GM12864 (cell line): Measurements from ENCODE around the gene GALNT8.
"Not testable (repeated sequence)": the region's sequence is repeated elsewhere in the genome, so short reads cannot be mapped to it uniquely, and the experiment has no call there.

ENCODE experiments used
- DNase-seq: peaks from one replicate; pipeline ENCODE4 v3.0.0-alpha.2; 2011; ENCODE audit warnings: low read depth
- H3K4me3 ChIP-seq: 2 replicates; pipeline ENCODE4 v1.5.1; 2011; ENCODE audit warnings: mild to moderate bottlenecking, low read depth, low read length, control low read depth
- TF ChIP-seq, protein P1 (sequence below): IDR thresholded peaks from 2 replicates; pipeline ENCODE4 v1.5.1; 2011; ENCODE audit warnings: low read depth, mild to moderate bottlenecking, moderate library complexity, low read length, control low read depth, inconsistent platforms; ENCODE audit errors: missing control alignments

GALNT8 gene

DNA sequence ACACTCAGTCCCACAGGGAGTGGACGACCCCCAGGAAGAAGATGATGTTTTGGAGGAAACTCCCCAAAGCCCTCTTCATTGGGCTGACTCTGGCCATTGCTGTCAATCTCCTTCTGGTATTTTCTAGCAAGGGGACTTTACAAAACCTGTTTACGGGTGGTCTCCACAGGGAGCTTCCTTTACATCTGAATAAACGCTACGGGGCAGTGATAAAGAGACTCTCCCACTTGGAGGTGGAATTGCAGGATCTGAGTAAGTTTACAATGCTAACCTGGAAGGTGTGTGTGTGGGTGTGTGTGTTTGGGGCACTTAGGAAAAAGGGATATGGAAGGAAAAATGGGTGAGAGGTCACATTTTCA lies 416 bp downstream of the GALNT8 start:
- TF ChIP-seq, protein P1, sequence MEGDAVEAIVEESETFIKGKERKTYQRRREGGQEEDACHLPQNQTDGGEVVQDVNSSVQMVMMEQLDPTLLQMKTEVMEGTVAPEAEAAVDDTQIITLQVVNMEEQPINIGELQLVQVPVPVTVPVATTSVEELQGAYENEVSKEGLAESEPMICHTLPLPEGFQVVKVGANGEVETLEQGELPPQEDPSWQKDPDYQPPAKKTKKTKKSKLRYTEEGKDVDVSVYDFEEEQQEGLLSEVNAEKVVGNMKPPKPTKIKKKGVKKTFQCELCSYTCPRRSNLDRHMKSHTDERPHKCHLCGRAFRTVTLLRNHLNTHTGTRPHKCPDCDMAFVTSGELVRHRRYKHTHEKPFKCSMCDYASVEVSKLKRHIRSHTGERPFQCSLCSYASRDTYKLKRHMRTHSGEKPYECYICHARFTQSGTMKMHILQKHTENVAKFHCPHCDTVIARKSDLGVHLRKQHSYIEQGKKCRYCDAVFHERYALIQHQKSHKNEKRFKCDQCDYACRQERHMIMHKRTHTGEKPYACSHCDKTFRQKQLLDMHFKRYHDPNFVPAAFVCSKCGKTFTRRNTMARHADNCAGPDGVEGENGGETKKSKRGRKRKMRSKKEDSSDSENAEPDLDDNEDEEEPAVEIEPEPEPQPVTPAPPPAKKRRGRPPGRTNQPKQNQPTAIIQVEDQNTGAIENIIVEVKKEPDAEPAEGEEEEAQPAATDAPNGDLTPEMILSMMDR, result no peak
- no peak overlapping the region for H3K4me3 ChIP-seq
- no peak for DNase-seq

DNA sequence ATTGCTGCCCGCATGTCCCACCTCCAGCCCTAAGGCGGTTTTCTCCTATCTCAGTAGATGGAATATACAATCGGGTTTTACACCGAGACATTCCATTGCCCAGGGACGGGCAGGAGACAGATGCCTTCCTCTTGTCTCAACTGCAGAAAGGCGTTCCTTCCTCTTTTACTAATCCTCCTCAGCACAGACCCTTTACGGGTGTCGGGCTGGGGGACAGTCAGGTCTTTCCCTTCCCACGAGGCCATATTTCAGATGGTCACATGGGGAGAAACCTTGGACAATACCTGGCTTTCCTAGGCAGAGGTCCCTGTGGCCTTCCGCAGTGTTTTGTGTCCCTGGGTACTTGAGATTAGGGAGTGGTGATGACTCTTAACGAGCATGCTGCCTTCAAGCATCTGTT lies 1.4 kb downstream of the GALNT8 start:
- not testable (repeated sequence) for DNase-seq, H3K4me3 ChIP-seq

DNA sequence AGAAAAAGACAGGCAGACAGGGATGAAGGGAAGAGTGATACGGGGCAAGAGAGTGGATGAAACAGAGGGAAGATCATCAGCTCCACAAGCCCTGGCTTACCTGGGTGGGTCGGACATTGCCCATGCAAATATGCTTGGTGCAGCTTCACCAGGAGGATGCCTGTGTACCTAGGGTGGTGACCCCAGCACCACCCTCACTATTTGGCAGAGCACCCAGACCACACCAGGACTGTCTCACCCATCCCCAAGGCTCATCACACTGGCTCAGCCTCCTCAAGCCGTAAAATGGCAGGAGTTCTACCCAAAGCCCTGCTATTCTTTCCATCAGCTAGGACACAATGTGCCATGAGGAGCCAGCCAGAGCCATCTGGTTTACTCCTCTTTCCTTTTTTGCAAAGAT lies 3.0 kb downstream of the GALNT8 start:
- TF ChIP-seq, protein P1, result no peak
- DNase-seq, result no peak
- H3K4me3 ChIP-seq, result no peak overlapping the region

DNA sequence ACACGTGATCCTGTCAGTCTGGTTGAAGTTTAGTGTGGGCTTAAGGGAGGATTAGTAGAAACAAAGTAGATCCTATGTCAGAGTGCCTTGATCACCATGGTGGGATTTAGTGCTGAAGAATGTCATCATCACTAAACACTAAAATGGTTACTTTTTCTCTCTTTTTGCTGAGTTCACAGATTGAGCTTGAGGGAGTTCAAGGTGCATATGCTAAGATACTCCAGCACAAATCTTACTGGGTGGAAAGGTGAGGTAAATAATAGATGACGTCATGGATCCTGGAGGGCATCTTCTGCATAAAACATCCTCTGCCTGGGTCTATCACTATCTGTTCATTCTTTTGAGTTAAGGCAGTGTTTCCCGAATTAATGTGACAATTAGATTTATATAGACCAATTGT lies 4.9 kb downstream of the GALNT8 start:
- TF ChIP-seq, protein P1, result no peak
- DNase-seq, result no peak
- no peak overlapping the region for H3K4me3 ChIP-seq

DNA sequence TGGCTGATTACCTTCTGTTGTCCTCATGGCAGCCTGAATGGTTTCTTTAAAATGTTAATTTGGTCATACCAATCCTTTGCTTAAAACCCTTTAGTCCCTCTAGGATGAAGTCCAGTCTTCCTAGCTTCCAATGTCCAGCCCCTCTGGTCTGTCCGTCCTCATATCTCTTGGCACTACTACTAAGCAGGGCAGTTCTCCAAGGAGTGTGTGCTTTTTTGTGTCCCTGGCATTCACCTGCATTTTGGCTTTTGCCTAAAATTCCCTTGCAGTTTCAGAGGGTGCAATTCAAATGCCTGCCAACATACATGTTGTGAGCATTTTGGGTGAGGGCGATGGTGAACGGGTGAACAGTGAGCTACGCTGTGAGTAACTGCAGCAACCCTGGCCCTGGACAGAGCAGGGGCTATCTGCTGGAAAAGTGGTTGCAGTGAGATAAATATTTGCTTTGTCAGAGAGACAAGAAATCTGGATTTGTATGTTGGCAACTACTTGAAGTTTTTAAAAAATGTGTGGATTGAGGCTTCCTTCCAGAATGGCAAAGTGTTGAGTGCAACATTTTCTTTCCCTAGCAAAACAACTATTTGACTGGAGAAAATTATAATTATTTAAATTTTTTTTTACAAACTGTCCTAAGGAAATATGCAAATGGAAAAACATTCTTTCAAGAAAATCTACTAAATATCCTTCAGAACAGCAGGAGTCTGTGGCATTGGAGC lies 14.6 kb downstream of the GALNT8 start:
- TF ChIP-seq, protein P1, result no peak
- no peak overlapping the region for H3K4me3 ChIP-seq
- no peak for DNase-seq

DNA sequence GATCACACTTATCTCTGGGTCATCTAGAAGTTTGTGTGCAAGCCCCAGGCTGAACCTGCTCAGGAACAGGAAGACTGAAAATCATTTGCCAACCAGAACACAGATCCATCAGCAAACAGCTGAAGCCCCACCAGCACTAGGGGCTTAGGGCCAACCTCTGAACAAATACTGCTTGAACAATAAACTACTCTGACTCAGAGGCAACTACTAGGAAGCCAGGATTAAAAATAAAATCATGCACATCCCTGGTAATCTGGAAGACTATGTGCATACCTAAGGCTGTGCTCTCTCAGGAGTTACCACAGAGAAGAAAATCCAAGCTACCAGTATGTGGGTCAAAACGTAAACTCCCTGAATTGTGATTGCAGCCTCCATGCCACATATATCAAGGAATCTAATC lies 15.9 kb downstream of the GALNT8 start:
- no peak overlapping the region for H3K4me3 ChIP-seq
- DNase-seq, result no peak
- TF ChIP-seq, protein P1, result no peak

DNA sequence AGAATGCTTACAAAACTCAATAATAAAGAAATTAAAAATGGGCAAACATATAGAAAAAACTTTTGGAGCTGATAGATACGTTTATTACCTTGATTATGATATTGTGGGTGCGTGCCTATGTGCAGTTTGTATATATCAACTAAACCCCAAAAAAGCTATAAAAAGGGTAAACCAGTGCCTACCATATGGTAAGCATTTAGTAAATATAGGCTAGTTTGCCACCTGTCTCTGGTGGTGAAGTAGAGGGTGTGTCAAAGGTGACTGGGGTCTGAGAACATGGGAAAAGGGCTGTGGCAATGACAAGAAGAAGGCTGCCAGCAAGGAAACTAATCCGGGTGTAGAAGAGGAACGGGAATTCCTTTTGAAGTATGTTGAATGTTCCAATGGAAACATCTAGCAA lies 18.3 kb downstream of the GALNT8 start:
- DNase-seq, result no peak
- H3K4me3 ChIP-seq, result no peak overlapping the region
- TF ChIP-seq, protein P1, result no peak
